Measurements from ENCODE around the gene CDR2L.

DNA sequence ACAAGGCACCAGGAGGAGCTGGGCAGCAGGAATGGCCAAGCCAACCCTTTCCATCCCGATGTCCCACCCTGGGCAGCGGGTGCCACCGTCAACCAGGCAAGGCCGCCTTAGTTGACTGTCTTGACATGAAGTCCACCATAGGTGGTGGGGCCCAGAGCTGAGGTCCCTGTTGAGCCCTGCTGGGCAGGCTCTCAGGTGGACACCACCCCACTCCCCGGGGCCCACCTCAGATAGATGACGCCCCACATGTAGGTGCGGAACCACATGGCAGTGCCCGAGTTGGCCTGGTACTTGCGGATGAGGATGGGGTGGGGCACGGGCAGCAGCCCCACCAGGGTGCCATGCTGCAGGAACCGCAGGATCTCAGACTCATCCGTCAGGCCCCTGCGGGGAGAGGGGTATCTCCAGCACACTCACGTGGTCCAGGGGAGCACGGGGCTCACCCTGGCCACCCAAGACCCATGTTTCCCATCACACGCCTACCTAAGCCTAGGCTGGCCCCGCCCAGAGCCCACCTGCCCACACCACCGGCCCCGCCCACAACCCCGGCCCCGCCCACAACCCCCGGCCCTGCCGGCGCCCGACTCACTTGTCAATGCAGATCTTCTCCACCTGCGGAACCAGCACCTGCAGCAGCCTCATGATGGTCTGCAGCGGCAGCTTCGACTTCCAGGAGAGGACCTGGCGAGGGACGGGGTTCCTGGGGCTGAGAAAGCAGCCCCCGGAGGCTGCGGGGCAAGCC lies 35.6 kb upstream of the CDR2L start:
- TF ChIP-seq, protein P1, sequence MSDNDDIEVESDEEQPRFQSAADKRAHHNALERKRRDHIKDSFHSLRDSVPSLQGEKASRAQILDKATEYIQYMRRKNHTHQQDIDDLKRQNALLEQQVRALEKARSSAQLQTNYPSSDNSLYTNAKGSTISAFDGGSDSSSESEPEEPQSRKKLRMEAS (IDR thresholded peaks at IDR 0.05) = no peak
- TF ChIP-seq POLR2A (IDR thresholded peaks at IDR 0.05; ENCODE audit: low read length) (no peak), EP300 (IDR thresholded peaks at IDR 0.05) (no peak)
- TF ChIP-seq, protein P2, sequence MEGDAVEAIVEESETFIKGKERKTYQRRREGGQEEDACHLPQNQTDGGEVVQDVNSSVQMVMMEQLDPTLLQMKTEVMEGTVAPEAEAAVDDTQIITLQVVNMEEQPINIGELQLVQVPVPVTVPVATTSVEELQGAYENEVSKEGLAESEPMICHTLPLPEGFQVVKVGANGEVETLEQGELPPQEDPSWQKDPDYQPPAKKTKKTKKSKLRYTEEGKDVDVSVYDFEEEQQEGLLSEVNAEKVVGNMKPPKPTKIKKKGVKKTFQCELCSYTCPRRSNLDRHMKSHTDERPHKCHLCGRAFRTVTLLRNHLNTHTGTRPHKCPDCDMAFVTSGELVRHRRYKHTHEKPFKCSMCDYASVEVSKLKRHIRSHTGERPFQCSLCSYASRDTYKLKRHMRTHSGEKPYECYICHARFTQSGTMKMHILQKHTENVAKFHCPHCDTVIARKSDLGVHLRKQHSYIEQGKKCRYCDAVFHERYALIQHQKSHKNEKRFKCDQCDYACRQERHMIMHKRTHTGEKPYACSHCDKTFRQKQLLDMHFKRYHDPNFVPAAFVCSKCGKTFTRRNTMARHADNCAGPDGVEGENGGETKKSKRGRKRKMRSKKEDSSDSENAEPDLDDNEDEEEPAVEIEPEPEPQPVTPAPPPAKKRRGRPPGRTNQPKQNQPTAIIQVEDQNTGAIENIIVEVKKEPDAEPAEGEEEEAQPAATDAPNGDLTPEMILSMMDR (IDR thresholded peaks at IDR 0.05) = no peak

Data from A549 (cell line).